ENCODE measurements around the gene FGFR3.

FGFR3 gene

DNA sequence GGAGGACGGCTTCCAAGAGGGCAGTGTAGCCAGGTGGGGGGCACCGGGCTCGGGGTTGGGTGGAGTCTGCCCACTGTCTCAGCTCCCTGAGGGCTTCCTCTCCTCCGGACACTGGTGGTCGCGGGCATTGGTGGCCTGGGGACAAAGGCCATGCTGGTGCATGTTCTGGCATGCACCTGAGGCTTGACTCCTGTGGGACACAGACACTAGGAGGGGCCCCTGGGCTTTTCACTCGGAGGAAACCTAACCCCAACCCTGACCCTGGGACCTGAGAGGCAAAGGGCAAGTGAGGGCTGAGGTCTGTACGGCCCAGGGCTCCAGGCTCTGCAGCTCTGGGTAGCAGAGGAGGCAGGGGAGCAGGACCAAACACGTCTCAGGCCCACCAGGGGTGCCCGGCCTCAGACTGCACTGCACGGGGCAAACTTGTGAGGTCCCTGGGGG, 22.3 kb upstream of the FGFR3 start:
- DNase-seq: no peak

DNA sequence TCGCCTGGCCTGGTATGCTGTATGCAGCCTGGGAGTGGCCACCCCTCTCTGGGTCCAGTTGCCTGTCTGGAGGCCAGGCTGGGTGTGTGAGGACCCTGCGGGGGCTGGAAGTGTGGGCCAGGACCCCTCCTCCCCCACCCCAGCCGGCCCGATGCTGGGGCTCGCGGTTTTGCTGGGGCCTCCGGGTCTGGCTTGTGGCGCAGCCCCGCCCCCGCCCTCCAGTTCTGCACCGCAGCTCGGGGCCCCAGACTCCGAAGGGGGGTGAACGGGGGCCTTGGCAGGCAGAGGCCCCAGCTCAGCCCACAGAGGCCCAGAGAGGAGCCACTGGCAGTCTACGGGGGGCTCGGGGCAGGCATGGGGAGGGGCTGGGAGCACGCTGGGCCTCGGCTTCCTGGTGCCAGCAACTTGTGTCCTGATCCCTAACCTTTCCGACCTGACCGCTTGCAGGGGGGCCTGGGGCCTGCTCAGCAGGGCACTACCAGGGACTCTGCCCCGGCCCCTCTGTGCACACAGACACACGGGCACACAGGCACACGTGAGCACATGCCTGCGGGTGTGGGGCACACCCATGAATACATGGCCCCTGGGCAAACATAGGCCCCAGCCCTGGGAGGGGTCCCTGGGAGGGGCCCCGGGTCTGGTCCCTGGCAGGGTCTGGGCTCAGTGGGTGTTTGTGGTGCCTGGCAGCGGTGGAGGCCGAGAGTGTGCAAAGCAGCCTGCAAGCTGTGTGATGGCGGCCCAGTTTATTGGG, 21.4 kb upstream of the FGFR3 start:
- no peak for DNase-seq

- no peak for DNase-seq
These were observed 20.1 kb upstream of the FGFR3 start for GRCh38 chr4:1772853-1773538.

GRCh38 chr4:1773754-1774153, 19.3 kb upstream of the FGFR3 start:
- DNase-seq: no peak

DNA sequence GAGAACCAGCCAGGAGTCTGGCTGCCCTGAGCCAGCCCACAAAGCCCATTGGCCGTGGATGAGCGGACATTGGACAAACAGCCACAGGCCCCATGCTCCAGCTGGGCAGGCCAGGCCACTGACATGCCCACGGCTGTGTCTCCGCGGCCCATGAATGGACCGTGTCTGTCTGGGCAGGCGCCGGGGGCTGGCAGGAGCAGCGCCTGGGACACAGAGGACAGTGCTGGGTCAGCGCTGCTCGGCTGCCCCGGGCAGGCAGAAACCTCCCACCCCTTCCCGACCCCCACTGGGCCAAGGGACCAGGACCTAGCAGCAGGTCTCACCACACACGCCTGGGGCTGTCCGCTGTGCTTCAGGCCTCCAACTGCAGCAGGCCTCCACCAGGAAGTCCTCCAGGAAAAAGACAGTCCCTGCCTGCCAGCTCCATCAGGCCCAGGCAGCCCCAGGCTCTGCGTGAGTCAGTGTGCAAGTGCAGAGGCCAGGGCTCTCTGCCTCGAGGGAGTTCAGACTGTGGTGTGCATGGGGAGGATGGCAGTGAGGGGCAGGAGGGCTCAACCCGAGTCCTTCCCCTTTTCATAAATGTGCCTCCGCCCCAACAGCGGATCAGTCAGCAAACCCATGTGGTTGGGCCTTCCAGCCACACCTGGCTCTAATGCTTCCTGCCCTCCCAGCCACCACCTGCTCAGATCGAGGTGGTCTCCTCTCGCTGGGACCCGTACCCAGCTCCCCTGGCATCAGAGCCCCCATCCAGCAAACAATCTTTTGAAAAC, 17.2 kb upstream of the FGFR3 start:
- no peak for DNase-seq

DNA sequence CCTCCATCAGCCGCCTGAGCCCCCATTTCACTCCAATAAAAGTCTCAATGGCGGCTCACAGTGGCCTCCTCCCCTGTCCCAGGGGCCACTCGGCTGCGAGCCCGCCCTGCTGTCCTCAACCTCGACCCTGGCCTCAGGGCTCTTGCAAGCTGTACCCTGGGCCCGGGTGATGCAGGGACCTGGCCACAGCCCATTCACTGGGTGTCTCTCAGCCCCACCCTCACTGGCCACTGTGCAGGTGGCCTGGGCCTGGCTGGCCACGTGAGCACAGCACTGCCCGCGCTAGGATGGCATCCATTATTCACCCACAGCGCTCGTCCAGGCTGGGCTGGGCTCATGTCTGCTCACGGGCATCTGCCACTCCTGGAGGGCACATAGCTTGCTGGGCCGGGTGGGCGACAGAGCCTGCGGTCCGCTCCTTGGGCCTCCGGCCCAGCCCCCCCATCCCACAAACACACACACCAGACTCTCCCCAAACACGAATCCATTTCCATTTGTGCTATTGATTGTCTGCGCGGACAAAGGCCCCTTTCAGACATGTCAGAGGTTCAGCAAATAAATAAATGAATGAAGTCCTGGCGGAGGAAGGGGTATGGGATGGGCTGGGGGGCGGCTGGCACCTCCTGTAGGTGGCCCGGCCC, 16.5 kb upstream of the FGFR3 start:
- DNase-seq: no peak

GRCh38 chr4:1777822-1778641, 15.1 kb upstream of the FGFR3 start:
- DNase-seq: no peak

DNA sequence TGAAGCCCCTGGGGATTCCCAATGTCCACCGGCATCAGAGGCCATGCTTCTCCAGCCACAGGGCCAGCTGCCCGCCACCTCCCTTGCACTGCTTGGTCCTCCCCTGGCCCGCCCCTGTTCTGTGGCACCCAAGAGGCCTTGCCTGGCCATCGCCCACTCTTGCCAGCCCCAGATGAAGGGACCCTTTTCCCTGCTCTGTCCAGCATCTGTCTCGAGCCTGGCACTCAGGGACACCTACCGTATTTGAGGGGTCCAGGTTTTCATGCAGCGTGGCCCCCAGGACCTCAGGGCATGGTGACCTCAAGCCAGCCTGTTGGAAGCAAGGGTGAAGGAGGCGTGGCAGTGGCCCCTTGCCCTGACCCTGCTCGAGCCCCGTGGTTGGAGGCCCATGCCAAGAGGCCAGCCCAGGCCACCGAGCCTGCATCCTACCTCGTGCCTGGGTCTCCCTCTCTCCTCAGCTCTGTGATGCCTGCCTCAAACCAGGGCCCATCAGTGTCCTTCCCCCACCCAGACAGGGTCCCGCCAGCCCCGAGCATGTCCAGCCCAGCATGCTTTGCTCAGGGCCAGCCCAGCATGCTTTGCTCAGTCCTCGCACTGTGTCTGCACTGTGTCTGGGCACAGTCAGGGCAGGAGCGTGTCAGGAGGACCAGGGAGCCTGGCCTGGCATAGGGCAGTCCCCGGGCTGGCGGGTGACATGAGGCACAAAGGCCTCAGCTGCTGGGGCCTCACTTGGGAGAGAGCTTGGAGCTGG, 14.3 kb upstream of the FGFR3 start:
- DNase-seq: no peak

- no peak for DNase-seq
These were observed 13.3 kb upstream of the FGFR3 start for GRCh38 chr4:1779588-1780382.

- no peak for DNase-seq
These were observed 12.7 kb upstream of the FGFR3 start for GRCh38 chr4:1780435-1780834.

DNA sequence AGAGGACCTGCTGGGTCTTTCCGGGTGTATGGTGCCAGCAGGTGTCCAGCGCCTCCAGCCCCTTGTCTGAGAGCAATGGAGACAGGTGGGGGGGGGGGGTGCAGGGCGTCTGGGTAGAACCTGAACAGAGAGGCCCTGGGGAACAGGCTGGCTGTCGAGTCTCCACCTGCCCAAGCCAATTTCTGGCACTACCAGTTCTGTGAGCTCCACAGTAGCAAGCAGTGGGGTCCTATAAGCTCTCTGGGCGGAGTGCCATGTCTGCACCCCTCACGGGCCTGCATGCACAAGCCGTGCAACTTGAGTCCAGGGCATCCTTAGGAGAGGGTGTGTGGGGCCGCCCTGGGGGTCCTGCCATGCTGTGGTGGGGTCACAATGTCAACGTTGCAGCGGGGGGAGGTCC, 10.1 kb upstream of the FGFR3 start:
- no peak for DNase-seq

DNA sequence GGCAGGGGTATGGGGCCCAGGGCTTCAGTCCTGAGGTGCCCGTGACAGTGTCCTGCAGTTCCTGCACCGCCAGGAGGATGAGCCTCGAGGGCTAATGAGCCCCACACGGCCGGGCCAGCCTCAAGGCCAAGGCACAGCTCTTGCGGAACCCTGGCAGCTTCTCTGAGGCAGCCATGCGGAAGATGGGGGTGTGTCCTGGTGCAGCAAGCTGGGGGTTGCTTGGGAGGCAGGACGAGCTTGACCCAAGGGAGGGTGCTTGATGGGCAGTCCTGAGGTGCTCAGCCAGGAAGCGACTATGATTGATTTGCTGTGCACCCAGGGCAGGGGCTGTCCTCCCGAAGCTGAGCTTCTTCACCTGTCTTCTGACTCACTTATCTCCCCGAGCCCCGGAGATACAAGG, 9.1 kb upstream of the FGFR3 start:
- DNase-seq: no peak

- no peak for DNase-seq
These were observed 8.7 kb upstream of the FGFR3 start for GRCh38 chr4:1784395-1784788.

- no peak for DNase-seq
These were observed 8.1 kb upstream of the FGFR3 start for GRCh38 chr4:1784789-1785591.

DNA sequence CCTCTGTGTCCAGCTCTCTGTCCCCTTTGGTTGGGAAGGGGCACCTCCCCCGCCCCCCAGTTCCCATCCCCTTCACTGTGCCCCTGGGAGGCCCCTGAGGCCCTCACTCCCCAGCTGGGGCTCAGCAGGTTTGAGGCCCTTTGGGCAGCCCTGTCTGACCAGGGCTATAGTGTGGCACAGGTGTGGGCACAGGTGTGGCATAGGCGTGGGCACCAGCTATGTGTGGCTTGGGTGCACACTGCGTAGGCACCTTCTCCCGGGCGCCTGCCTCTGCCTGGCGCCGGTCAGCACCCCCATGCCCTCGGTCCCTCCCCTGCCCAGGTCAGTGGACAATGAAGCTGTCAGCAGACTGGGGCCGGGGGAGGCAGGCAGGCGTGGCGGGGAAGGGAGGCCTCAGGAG, 7.5 kb upstream of the FGFR3 start:
- DNase-seq: no peak

DNA sequence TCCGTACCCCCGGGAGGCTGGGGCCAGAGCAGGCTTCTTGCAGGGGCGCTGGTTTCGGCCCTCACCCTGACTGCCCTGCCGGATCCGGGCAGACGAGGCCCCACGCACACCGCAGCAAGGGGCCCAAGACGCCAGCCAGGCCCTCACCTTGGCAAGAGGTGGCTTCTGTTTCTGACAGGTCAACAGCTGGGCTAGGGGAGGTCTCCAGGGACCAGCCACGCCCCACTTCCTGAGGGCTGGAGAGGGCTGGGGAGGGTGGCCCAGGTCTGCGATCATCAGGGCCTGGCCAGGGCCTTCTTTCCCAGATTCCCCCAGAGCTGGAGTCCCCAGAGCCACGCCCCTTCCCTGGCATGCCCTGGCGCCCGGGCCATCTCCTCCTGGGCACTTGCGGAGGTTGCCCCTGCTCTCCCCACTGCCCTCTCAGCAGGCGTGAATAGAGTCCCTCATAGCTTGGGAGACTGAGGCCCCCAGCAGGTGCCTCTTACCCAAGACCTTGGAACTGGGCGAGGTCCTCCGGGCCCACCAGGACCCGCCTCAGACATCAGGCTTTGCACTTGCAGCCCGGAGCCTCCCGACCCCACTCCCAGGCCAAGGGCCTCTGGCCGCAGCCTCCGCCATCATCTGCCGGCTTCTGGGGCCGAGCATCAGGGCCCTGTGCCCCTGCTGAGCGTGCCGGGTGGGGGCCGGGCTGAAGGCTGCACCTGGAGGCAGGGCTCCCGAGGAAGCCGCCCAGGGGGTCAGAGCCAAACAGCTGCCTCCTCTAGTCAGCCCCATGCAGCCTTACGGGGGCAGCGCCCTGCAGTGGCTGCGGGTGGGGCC, 6.3 kb upstream of the FGFR3 start:
- DNase-seq: no peak

- no peak for DNase-seq
These were observed 5.5 kb upstream of the FGFR3 start for GRCh38 chr4:1787411-1788077.

DNA sequence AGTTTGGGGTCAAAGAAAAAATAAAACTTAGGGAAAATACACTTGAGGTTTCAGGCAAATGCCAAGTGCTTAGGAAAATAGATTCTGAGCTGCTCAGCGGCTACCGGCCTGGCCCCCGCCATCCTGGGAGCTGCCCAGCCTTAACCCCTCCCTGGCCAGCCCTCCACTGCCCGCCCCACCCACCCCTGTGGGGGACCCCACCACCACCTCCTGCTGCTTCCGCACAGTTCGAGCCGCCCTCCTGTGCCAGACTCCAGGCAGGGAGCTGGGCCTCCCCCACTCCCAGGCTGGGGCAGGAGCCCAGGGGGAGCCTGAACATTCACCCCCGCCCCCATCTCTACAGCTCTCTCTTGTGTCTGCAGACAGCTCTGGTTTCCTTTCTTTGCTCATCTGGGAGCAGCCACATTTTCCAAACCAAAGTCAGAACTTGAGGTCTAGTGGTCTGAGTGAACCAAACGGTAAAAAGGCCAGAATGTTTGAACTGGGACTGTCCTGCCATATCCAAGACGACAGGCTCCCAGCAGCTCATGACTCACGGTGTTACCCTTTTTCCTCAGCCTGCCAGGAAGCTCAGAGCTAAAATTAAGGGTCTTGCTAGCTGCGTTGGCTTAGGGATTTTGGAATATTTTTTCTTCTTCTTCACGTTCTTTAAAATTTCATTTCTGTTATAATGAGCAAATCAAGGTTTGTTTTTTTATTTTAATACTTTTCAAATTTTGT, 4.7 kb upstream of the FGFR3 start:
- no peak for DNase-seq

Measured in stimulated activated CD4-positive, alpha-beta T cell treated with anti-CD3 and anti-CD28 coated beads, Interleukin-4, amount 100 ng/mL, for 24 hours (primary cell).